ENCODE data around the gene SLC22A16.
"Not testable (repeated sequence)": the region's sequence is repeated elsewhere in the genome, so short reads cannot be mapped to it uniquely, and the experiment has no call there.

The SLC22A16 gene

GRCh38 chr6:110488606-110489190 is 12.3 kb upstream of the SLC22A16 start:
- DNase-seq, result no peak

GRCh38 chr6:110487968-110488381 is 11.6 kb upstream of the SLC22A16 start:
- not testable (repeated sequence) for DNase-seq

GRCh38 chr6:110486756-110487155 is 10.3 kb upstream of the SLC22A16 start:
- DNase-seq, result no peak

GRCh38 chr6:110485491-110485890 is 9.1 kb upstream of the SLC22A16 start:
- DNase-seq, result no peak

- no peak for DNase-seq
These were observed 7.9 kb upstream of the SLC22A16 start for GRCh38 chr6:110484321-110484720.

- DNase-seq, result no peak
These were observed 6.5 kb upstream of the SLC22A16 start for GRCh38 chr6:110482774-110483400.

GRCh38 chr6:110481081-110481480 is 4.7 kb upstream of the SLC22A16 start:
- DNase-seq, result no peak

- DNase-seq, result no peak
These were observed 1.3 kb downstream of the SLC22A16 start for GRCh38 chr6:110475066-110475653.

- no peak for DNase-seq
These were observed 1.9 kb downstream of the SLC22A16 start for GRCh38 chr6:110474500-110474899.

GRCh38 chr6:110472739-110473138 is 3.7 kb downstream of the SLC22A16 start:
- no peak for DNase-seq

GRCh38 chr6:110471726-110472365 is 4.6 kb downstream of the SLC22A16 start:
- DNase-seq, result no peak

- DNase-seq, result no peak
These were observed 7.7 kb downstream of the SLC22A16 start for GRCh38 chr6:110468731-110469130.

- DNase-seq, result no peak
These were observed 8.8 kb downstream of the SLC22A16 start for GRCh38 chr6:110467566-110468140.

- no peak for DNase-seq
These were observed 13.4 kb downstream of the SLC22A16 start for GRCh38 chr6:110462884-110463481.

- DNase-seq, result no peak
These were observed 15.0 kb downstream of the SLC22A16 start for GRCh38 chr6:110461376-110461775.

GRCh38 chr6:110459137-110459536 is 17.3 kb downstream of the SLC22A16 start:
- no peak for DNase-seq

- DNase-seq, result no peak
These were observed 17.9 kb downstream of the SLC22A16 start for GRCh38 chr6:110458476-110458875.

GRCh38 chr6:110457567-110458175 is 18.7 kb downstream of the SLC22A16 start:
- peak; percentile 4 for DNase-seq

GRCh38 chr6:110456694-110457093 is 19.7 kb downstream of the SLC22A16 start:
- DNase-seq, result no peak

GRCh38 chr6:110449541-110449895 is 26.9 kb downstream of the SLC22A16 start:
- DNase-seq, result no peak

- no peak for DNase-seq
These were observed 27.4 kb downstream of the SLC22A16 start for GRCh38 chr6:110448846-110449540.

- no peak for DNase-seq
These were observed 28.7 kb downstream of the SLC22A16 start for GRCh38 chr6:110447761-110448160.

Measured in fibroblast of skin of abdomen (primary cell).